ENCODE data around the gene SDCBP2.

The SDCBP2 gene

GRCh38 chr20:1312308-1312707 lies 16.6 kb downstream of the SDCBP2 start:
- H3K36me3 ChIP-seq (ENCODE audit: control insufficient read depth, insufficient read depth, low read length): no peaks in the 10 kb centered on the region
- no peaks in the 10 kb centered on the region for H3K27me3 ChIP-seq (replicated peaks; ENCODE audit: control insufficient read depth, insufficient read depth, low read length)
- no peak for TF ChIP-seq CTCF (IDR thresholded peaks at IDR 0.05; ENCODE audit: insufficient read depth, low read length, poor library complexity, severe bottlenecking)
- no peak overlapping the region for H3K4me3 ChIP-seq (replicated peaks; ENCODE audit: low read depth, low read length)
- DNase-seq (ENCODE audit: extremely low read depth, insufficient read length): no peak

DNA sequence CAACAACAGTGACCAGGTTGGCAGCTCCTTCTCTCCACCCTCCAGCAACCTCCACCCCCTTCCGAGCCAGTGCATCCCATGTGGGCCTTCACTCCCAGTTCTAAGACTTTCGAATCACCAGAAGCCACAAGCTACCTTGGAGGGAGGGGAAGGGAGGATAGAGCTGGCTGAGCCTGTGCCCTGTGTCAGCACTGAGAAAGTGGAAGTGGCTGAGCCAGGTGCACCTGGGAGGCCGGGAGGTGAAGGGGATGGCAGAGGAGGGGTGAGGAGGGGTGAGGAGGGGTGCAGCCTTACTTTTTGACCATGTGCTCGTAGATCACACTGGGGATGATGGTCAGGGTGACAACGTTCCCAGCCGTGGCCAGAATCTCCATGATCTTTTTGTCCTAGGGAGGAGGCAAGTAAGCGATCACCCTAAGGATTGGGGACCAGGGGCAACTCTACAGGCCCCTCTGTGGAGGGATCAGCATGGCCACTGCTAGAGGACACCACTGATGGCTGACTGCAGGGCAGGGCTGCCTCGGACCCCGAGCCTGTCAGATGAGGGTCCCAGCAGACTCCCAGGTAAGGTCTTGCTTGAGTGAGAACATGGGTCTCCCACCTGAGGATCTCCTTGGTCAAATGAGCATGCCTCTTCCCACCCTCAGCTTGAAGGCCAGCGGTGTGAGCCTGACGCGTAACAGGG lies 18.3 kb downstream of the SDCBP2 start:
- Histone ChIP-seq H3K36me3 (ENCODE audit: control insufficient read depth, insufficient read depth, low read length) (no peaks in the 10 kb centered on the region), H3K27me3 (replicated peaks; ENCODE audit: control insufficient read depth, insufficient read depth, low read length) (no peaks in the 10 kb centered on the region), H3K4me3 (replicated peaks; ENCODE audit: low read depth, low read length) (no peak overlapping the region)
- DNase-seq (ENCODE audit: extremely low read depth, insufficient read length): no peak
- no peak for TF ChIP-seq CTCF (IDR thresholded peaks at IDR 0.05; ENCODE audit: insufficient read depth, low read length, poor library complexity, severe bottlenecking)

- H3K4me3 ChIP-seq (replicated peaks; ENCODE audit: low read depth, low read length): no peak overlapping the region
- no peak for TF ChIP-seq CTCF (IDR thresholded peaks at IDR 0.05; ENCODE audit: insufficient read depth, low read length, poor library complexity, severe bottlenecking)
- H3K27me3 ChIP-seq (replicated peaks; ENCODE audit: control insufficient read depth, insufficient read depth, low read length): no peaks in the 10 kb centered on the region
- no peak for DNase-seq (ENCODE audit: extremely low read depth, insufficient read length)
- H3K36me3 ChIP-seq (ENCODE audit: control insufficient read depth, insufficient read depth, low read length): no peaks in the 10 kb centered on the region
These were observed 18.9 kb downstream of the SDCBP2 start for GRCh38 chr20:1310071-1310470.

GRCh38 chr20:1309439-1309847 lies 19.5 kb downstream of the SDCBP2 start:
- Histone ChIP-seq H3K36me3 (ENCODE audit: control insufficient read depth, insufficient read depth, low read length) (no peaks in the 10 kb centered on the region), H3K27me3 (replicated peaks; ENCODE audit: control insufficient read depth, insufficient read depth, low read length) (no peaks in the 10 kb centered on the region), H3K4me3 (replicated peaks; ENCODE audit: low read depth, low read length) (no peak overlapping the region)
- no peak for TF ChIP-seq CTCF (IDR thresholded peaks at IDR 0.05; ENCODE audit: insufficient read depth, low read length, poor library complexity, severe bottlenecking)
- DNase-seq (ENCODE audit: extremely low read depth, insufficient read length): no peak

GRCh38 chr20:1308702-1309095 lies 20.2 kb downstream of the SDCBP2 start:
- Histone ChIP-seq H3K4me3 (replicated peaks; ENCODE audit: low read depth, low read length) (no peak overlapping the region), H3K36me3 (ENCODE audit: control insufficient read depth, insufficient read depth, low read length) (no peaks in the 10 kb centered on the region), H3K27me3 (replicated peaks; ENCODE audit: control insufficient read depth, insufficient read depth, low read length) (no peaks in the 10 kb centered on the region)
- TF ChIP-seq CTCF (IDR thresholded peaks at IDR 0.05; ENCODE audit: insufficient read depth, low read length, poor library complexity, severe bottlenecking): no peak
- no peak for DNase-seq (ENCODE audit: extremely low read depth, insufficient read length)

All from GM06990 (cell line).